WTC11 (cell line): ENCODE results near the gene TNRC6A.

Experiments
- ATF2 ChIP-seq: sonication (generic); formaldehyde crosslinking; IDR thresholded peaks from 2 replicates; pipeline ENCODE4 v1.8.1; 2022; ENCODE audit warnings: low read depth, missing genetic modification reagents, borderline replicate concordance
- ATF6 ChIP-seq: sonication (generic); formaldehyde crosslinking; IDR thresholded peaks from 2 replicates; pipeline ENCODE4 v1.8.1; 2023; ENCODE audit warnings: mild to moderate bottlenecking, missing genetic modification reagents
- CBFB ChIP-seq: sonication (generic); formaldehyde crosslinking; IDR thresholded peaks from 2 replicates; pipeline ENCODE4 v1.8.1; 2022; ENCODE audit warnings: mild to moderate bottlenecking, low read depth, missing genetic modification reagents
- CTCF ChIP-seq: fragments of 200-600 bp; IDR thresholded peaks from 2 replicates; pipeline ENCODE4 v1.8.0; 2022; ENCODE audit warnings: antibody characterized with exemption
- E2F4 ChIP-seq: sonication (generic); formaldehyde crosslinking; IDR thresholded peaks from 2 replicates; pipeline ENCODE4 v1.8.1; 2022; ENCODE audit warnings: low read depth, mild to moderate bottlenecking, moderate library complexity, missing genetic modification reagents, borderline replicate concordance
- ETV6 ChIP-seq: sonication (generic); formaldehyde crosslinking; IDR thresholded peaks from 2 replicates; pipeline ENCODE4 v1.8.1; 2022; ENCODE audit warnings: mild to moderate bottlenecking, missing genetic modification reagents
- IRF1 ChIP-seq: sonication (generic); formaldehyde crosslinking; IDR thresholded peaks from 2 replicates; pipeline ENCODE4 v1.8.0; 2023; ENCODE audit warnings: missing genetic modification reagents
- IRF2 ChIP-seq: sonication (generic); formaldehyde crosslinking; IDR thresholded peaks from 2 replicates; pipeline ENCODE4 v1.8.0; 2022; ENCODE audit warnings: low read depth, missing genetic modification reagents, borderline replicate concordance
- KAT7 ChIP-seq: sonication (generic); formaldehyde crosslinking; IDR thresholded peaks from 2 replicates; pipeline ENCODE4 v1.8.1; 2023; ENCODE audit warnings: missing genetic modification reagents, mild to moderate bottlenecking, borderline replicate concordance
- MAX ChIP-seq: sonication (generic); formaldehyde crosslinking; IDR thresholded peaks from 2 replicates; pipeline ENCODE4 v1.8.0; 2022; ENCODE audit warnings: mild to moderate bottlenecking, missing genetic modification reagents
- NFE2L1 ChIP-seq: sonication (generic); formaldehyde crosslinking; IDR thresholded peaks from 2 replicates; pipeline ENCODE4 v1.8.1; 2023; ENCODE audit warnings: missing genetic modification reagents
- TEAD1 ChIP-seq: sonication (generic); formaldehyde crosslinking; IDR thresholded peaks from 2 replicates; pipeline ENCODE4 v1.8.0; 2022; ENCODE audit warnings: mild to moderate bottlenecking, missing genetic modification reagents
- USF2 ChIP-seq: sonication (generic); formaldehyde crosslinking; IDR thresholded peaks from 2 replicates; pipeline ENCODE4 v1.8.1; 2023; ENCODE audit warnings: mild to moderate bottlenecking, missing genetic modification reagents, moderate library complexity
- ZNF317 ChIP-seq: sonication (generic); formaldehyde crosslinking; IDR thresholded peaks from 2 replicates; pipeline ENCODE4 v1.8.1; 2023; ENCODE audit warnings: low read depth, mild to moderate bottlenecking, moderate library complexity, missing genetic modification reagents, borderline replicate concordance

- TF ChIP-seq CBFB (CRISPR knock-in tag) (no peak), CTCF (no peak), MAX (no peak), USF2 (CRISPR knock-in tag) (no peak), IRF2 (CRISPR knock-in tag) (no peak), KAT7 (CRISPR knock-in tag) (no peak), NFE2L1 (CRISPR knock-in tag) (no peak), E2F4 (CRISPR knock-in tag) (no peak), ATF6 (no peak), ATF2 (CRISPR knock-in tag) (no peak), ETV6 (CRISPR knock-in tag) (no peak), ZNF317 (CRISPR knock-in tag) (no peak), IRF1 (no peak), TEAD1 (CRISPR knock-in tag) (no peak)
Measured at GRCh38 chr16:24819462-24820040, 90.1 kb downstream of the TNRC6A start.
